OCI-LY1 (cell line): Measurements from ENCODE around the gene RAPGEF1.
A peak's percentile ranks its signal among the peaks of the same experiment; 100 is the strongest.

Experiments
- H2AFZ ChIP-seq: fragments of 200-600 bp; sonication (generic), shearing (Covaris generic); 2 replicates; pipeline ENCODE4 v1.6.0; 2014; ENCODE audit warnings: antibody characterized with exemption, mild to moderate bottlenecking, low read length
- H3F3A ChIP-seq: fragments of 200-600 bp; sonication (generic), shearing (Covaris generic); 2 replicates; pipeline ENCODE4 v1.6.0; 2014; ENCODE audit warnings: mild to moderate bottlenecking, antibody characterized with exemption, low read length, moderate library complexity; ENCODE audit not compliant: insufficient read depth
- H3K27ac ChIP-seq: fragments of 200-600 bp; sonication (generic); 2 replicates; pipeline ENCODE4 v1.5.1; 2014; ENCODE audit warnings: low read length, mixed run types, mild to moderate bottlenecking, low read depth; ENCODE audit not compliant: poor library complexity, severe bottlenecking
- H3K27me3 ChIP-seq: fragments of 200-600 bp; sonication (generic); 2 replicates; pipeline ENCODE4 v1.6.0; 2014; ENCODE audit warnings: antibody characterized with exemption, mild to moderate bottlenecking, low read length, moderate library complexity; ENCODE audit not compliant: insufficient read depth
- H3K36me3 ChIP-seq: fragments of 200-600 bp; sonication (generic); 2 replicates; pipeline ENCODE4 v1.6.1; 2014; ENCODE audit warnings: mild to moderate bottlenecking, antibody characterized with exemption, low read length, moderate library complexity, mixed read lengths; ENCODE audit not compliant: insufficient read depth
- H3K4me1 ChIP-seq: fragments of 200-600 bp; sonication (generic); 2 replicates; pipeline ENCODE4 v1.5.1; 2014; ENCODE audit warnings: mild to moderate bottlenecking, low read length, moderate library complexity; ENCODE audit not compliant: insufficient read depth, severe bottlenecking
- H3K4me2 ChIP-seq: fragments of 200-600 bp; sonication (generic), shearing (Covaris generic); 2 replicates; pipeline ENCODE4 v1.6.1; 2014; ENCODE audit warnings: low read length
- H3K4me3 ChIP-seq: fragments of 200-600 bp; sonication (generic); 2 replicates; pipeline ENCODE4 v1.5.1; 2014; ENCODE audit warnings: low read length, low read depth, mild to moderate bottlenecking, mixed read lengths; ENCODE audit not compliant: poor library complexity, severe bottlenecking
- H3K79me2 ChIP-seq: fragments of 200-600 bp; shearing (Covaris generic); 2 replicates; pipeline ENCODE4 v1.6.1; 2016; ENCODE audit warnings: mixed run types, low read length, mixed read lengths; ENCODE audit not compliant: insufficient read depth
- H3K9ac ChIP-seq: fragments of 200-600 bp; sonication (generic), shearing (Covaris generic); 2 replicates; pipeline ENCODE4 v1.6.1; 2014; ENCODE audit warnings: mild to moderate bottlenecking, low read length, mixed read lengths
- H3K9me2 ChIP-seq: fragments of 200-600 bp; sonication (generic), shearing (Covaris generic); 2 replicates; pipeline ENCODE4 v1.6.1; 2014; ENCODE audit warnings: low read depth, mild to moderate bottlenecking, low read length, mixed read lengths
- H3K9me3 ChIP-seq: fragments of 200-600 bp; shearing (Covaris generic); 2 replicates; pipeline ENCODE4 v1.6.1; 2014; ENCODE audit warnings: low read length, mixed read lengths
- H4K20me1 ChIP-seq: fragments of 200-600 bp; sonication (generic), shearing (Covaris generic); 2 replicates; pipeline ENCODE4 v1.6.0; 2016; ENCODE audit warnings: mild to moderate bottlenecking, low read length; ENCODE audit not compliant: insufficient read depth
- CTCF ChIP-seq: fragments of 200-600 bp; sonication (generic), shearing (Covaris generic); IDR thresholded peaks from 2 replicates; pipeline ENCODE4 v1.5.1; 2017; ENCODE audit warnings: mild to moderate bottlenecking, antibody characterized with exemption, low read length, moderate library complexity, mixed read lengths
- EZH2 ChIP-seq: fragments of 200-600 bp; sonication (generic), shearing (Covaris generic); IDR thresholded peaks from 2 replicates; pipeline ENCODE4 v1.8.0; 2017; ENCODE audit warnings: borderline replicate concordance, mixed run types, mild to moderate bottlenecking, antibody characterized with exemption, low read length, moderate library complexity, mixed read lengths

The RAPGEF1 gene

GRCh38 chr9:131661568-131662288, 78.1 kb downstream of the RAPGEF1 start:
- Histone ChIP-seq H3K27me3 (no peaks in the 10 kb centered on the region), H3K9ac (peak overlapping the region; percentile 25; the same call in 1 of the 2 replicates), H3K79me2 (peaks cover 69% of the 10 kb centered on the region), H3K36me3 (peaks cover 48% of the 10 kb centered on the region), H3K27ac (peak overlapping the region; percentile 100), H3K9me2 (no peaks in the 10 kb centered on the region), H3F3A (peaks cover 16% of the 10 kb centered on the region), H3K4me3 (no peak overlapping the region), H4K20me1 (no peaks in the 10 kb centered on the region), H2AFZ (no peak overlapping the region), H3K4me1 (peaks cover 99% of the 10 kb centered on the region), H3K9me3 (no peaks in the 10 kb centered on the region), H3K4me2 (peak overlapping the region; percentile 31)
- TF ChIP-seq EZH2 (no peak), CTCF (no peak)

- H3K9me2 ChIP-seq: no peaks in the 10 kb centered on the region
- H3K4me1 ChIP-seq: peaks cover 99% of the 10 kb centered on the region
- peaks cover 24% of the 10 kb centered on the region for H3F3A ChIP-seq
- H3K4me3 ChIP-seq: no peak overlapping the region
- peaks cover 59% of the 10 kb centered on the region for H3K79me2 ChIP-seq
- H3K27me3 ChIP-seq: no peaks in the 10 kb centered on the region
- H3K9me3 ChIP-seq: no peaks in the 10 kb centered on the region
- H3K4me2 ChIP-seq: peak overlapping the region; percentile 31; the same call in 1 of the 2 replicates
- H3K27ac ChIP-seq: peak overlapping the region; percentile 100
- H3K9ac ChIP-seq: peak overlapping the region; percentile 5; the same call in 1 of the 2 replicates
- no peaks in the 10 kb centered on the region for H4K20me1 ChIP-seq
- H3K36me3 ChIP-seq: peaks cover 39% of the 10 kb centered on the region
- TF ChIP-seq CTCF: no peak
- no peak for TF ChIP-seq EZH2
- no peak overlapping the region for H2AFZ ChIP-seq
These were observed 79.1 kb downstream of the RAPGEF1 start for GRCh38 chr9:131660466-131661405.

GRCh38 chr9:131658377-131659129, 81.3 kb downstream of the RAPGEF1 start:
- H3F3A ChIP-seq: peaks cover 33% of the 10 kb centered on the region
- H3K4me1 ChIP-seq: peaks cover 100% of the 10 kb centered on the region
- peaks cover 51% of the 10 kb centered on the region for H3K79me2 ChIP-seq
- H3K27ac ChIP-seq: peak overlapping the region; percentile 100
- no peaks in the 10 kb centered on the region for H3K9me2 ChIP-seq
- H3K9me3 ChIP-seq: no peaks in the 10 kb centered on the region
- TF ChIP-seq EZH2: no peak
- no peak for TF ChIP-seq CTCF
- H3K4me3 ChIP-seq: peak overlapping the region; percentile 33
- peak overlapping the region; percentile 68 for H3K9ac ChIP-seq
- peaks cover 31% of the 10 kb centered on the region; the same call in 1 of the 2 replicates for H3K36me3 ChIP-seq
- no peaks in the 10 kb centered on the region for H4K20me1 ChIP-seq
- no peak overlapping the region for H2AFZ ChIP-seq
- peak overlapping the region; percentile 59 for H3K4me2 ChIP-seq
- H3K27me3 ChIP-seq: no peaks in the 10 kb centered on the region
